Trophoblast cell (in vitro differentiated cells and primary cell): ENCODE results near the gene THAP3.
A peak's percentile ranks its signal among the peaks of the same experiment; 100 is the strongest.

Source experiments
- DNase-seq, 2 donors: peaks; one replicate each; pipeline ENCODE4 v3.0.0-alpha.2; 2016
- H2AFZ ChIP-seq: 2 replicates; pipeline ENCODE4 v1.6.1; 2013; ENCODE audit warnings: low read length, moderate library complexity, mild to moderate bottlenecking; ENCODE audit not compliant: insufficient read depth, poor library complexity
- H2AK5ac ChIP-seq: 2 replicates; pipeline ENCODE4 v1.6.1; 2013; ENCODE audit warnings: mild to moderate bottlenecking, low read length
- H2BK120ac ChIP-seq: 2 replicates; pipeline ENCODE4 v1.6.1; 2013; ENCODE audit warnings: low read length, mild to moderate bottlenecking, moderate library complexity; ENCODE audit not compliant: insufficient read depth, poor library complexity
- H2BK12ac ChIP-seq: 2 replicates; pipeline ENCODE4 v1.6.1; 2013; ENCODE audit warnings: mild to moderate bottlenecking, low read length, moderate library complexity
- H2BK5ac ChIP-seq: 2 replicates; pipeline ENCODE4 v1.6.1; 2013; ENCODE audit warnings: low read length, low read depth, moderate library complexity, mild to moderate bottlenecking; ENCODE audit not compliant: poor library complexity
- H3K14ac ChIP-seq: 2 replicates; pipeline ENCODE4 v1.6.1; 2013; ENCODE audit warnings: mild to moderate bottlenecking, low read length
- H3K18ac ChIP-seq: 2 replicates; pipeline ENCODE4 v1.6.1; 2013; ENCODE audit warnings: mild to moderate bottlenecking, low read length
- H3K23ac ChIP-seq: 2 replicates; pipeline ENCODE4 v1.6.1; 2013; ENCODE audit warnings: low read length
- H3K27ac ChIP-seq: 2 replicates; pipeline ENCODE4 v1.5.1; 2013; ENCODE audit warnings: low read depth, mild to moderate bottlenecking, inconsistent platforms, low read length, moderate library complexity
- H3K27me3 ChIP-seq: 2 replicates; pipeline ENCODE4 v1.6.1; 2013; ENCODE audit warnings: inconsistent platforms, mild to moderate bottlenecking, low read length, moderate library complexity; ENCODE audit not compliant: insufficient read depth
- H3K36me3 ChIP-seq, 2 experiments: 1 replicate in 1 of 2; 2 replicates in 1 of 2; pipeline ENCODE4 v1.6.1; 2013; ENCODE audit warnings: low read length in 2 of 2, mild to moderate bottlenecking in 2 of 2, moderate library complexity in 1 of 2; ENCODE audit not compliant: insufficient read depth in 2 of 2, control insufficient read depth in 1 of 2
- H3K4ac ChIP-seq: 2 replicates; pipeline ENCODE4 v1.6.1; 2013; ENCODE audit warnings: low read depth, mild to moderate bottlenecking, low read length, moderate library complexity
- H3K4me1 ChIP-seq, 2 experiments: 1 replicate in 1 of 2; 2 replicates in 1 of 2; pipeline ENCODE4 v1.6.1; 2013; ENCODE audit warnings: low read length in 2 of 2, mild to moderate bottlenecking in 2 of 2, moderate library complexity in 1 of 2; ENCODE audit not compliant: insufficient read depth in 2 of 2, control insufficient read depth in 1 of 2
- H3K4me2 ChIP-seq: 2 replicates; pipeline ENCODE4 v1.6.1; 2013; ENCODE audit warnings: inconsistent platforms, mild to moderate bottlenecking, low read length, moderate library complexity
- H3K4me3 ChIP-seq: 2 replicates; pipeline ENCODE4 v1.5.1; 2013; ENCODE audit warnings: mild to moderate bottlenecking, low read depth, low read length, inconsistent platforms
- H3K79me1 ChIP-seq: one replicate; pipeline ENCODE4 v1.6.1; 2013; ENCODE audit warnings: low read length
- H3K79me2 ChIP-seq: 2 replicates; pipeline ENCODE4 v1.6.1; 2013; ENCODE audit warnings: low read length, mild to moderate bottlenecking; ENCODE audit not compliant: control insufficient read depth, insufficient read depth, poor library complexity
- H3K9ac ChIP-seq: 2 replicates; pipeline ENCODE4 v1.6.1; 2013; ENCODE audit warnings: mild to moderate bottlenecking, low read length
- H3K9me3 ChIP-seq: 2 replicates; pipeline ENCODE4 v1.6.1; 2013; ENCODE audit warnings: low read depth, mild to moderate bottlenecking, control low read depth, inconsistent platforms, low read length; ENCODE audit not compliant: insufficient read depth
- H4K12ac ChIP-seq: 2 replicates; pipeline ENCODE4 v1.6.1; 2013; ENCODE audit warnings: low read depth, mild to moderate bottlenecking, low read length, moderate library complexity
- H4K8ac ChIP-seq: 2 replicates; pipeline ENCODE4 v1.6.1; 2013; ENCODE audit warnings: low read depth, mild to moderate bottlenecking, low read length, moderate library complexity
- H4K91ac ChIP-seq: one replicate; pipeline ENCODE4 v1.6.1; 2013; ENCODE audit warnings: low read depth, mild to moderate bottlenecking, low read length, moderate library complexity
- WGBS: extraction: QIAGEN DNeasy Blood & Tissue Kit; methylation state at CpG from one replicate; pipeline ENCODE4 v1.1.7; 2013; ENCODE audit warnings: missing lambda C conversion rate; ENCODE audit not compliant: insufficient read length, insufficient coverage; ENCODE audit errors: extremely low coverage; 5-methylcytosine and 5-hydroxymethylcytosine counted together

THAP3 gene

GRCh38 chr1:6648556-6648955 is 23.9 kb downstream of the THAP3 start:
- no peaks in the 10 kb centered on the region for H3K79me1 ChIP-seq
- no peak overlapping the region for H3K9ac ChIP-seq
- H2BK120ac ChIP-seq: no peak overlapping the region
- peak; percentile 56 to 69 for DNase-seq
- no peak overlapping the region for H3K14ac ChIP-seq
- H3K4ac ChIP-seq: no peak overlapping the region
- H3K9me3 ChIP-seq: no peaks in the 10 kb centered on the region
- H3K27ac ChIP-seq: no peak overlapping the region
- WGBS: no CpG with 5 or more reads among the region's 6 CpGs
- H4K91ac ChIP-seq: no peak overlapping the region
- H3K23ac ChIP-seq: no peak overlapping the region
- no peak overlapping the region for H3K4me2 ChIP-seq
- no peak overlapping the region for H2AK5ac ChIP-seq
- H2AFZ ChIP-seq: no peak overlapping the region
- H3K4me3 ChIP-seq: no peak overlapping the region
- H4K12ac ChIP-seq: no peak overlapping the region
- no peaks in the 10 kb centered on the region for H3K27me3 ChIP-seq
- H3K18ac ChIP-seq: no peak overlapping the region
- H4K8ac ChIP-seq: no peak overlapping the region
- no peak overlapping the region for H2BK5ac ChIP-seq
- H3K79me2 ChIP-seq: no peaks in the 10 kb centered on the region
- no peaks in the 10 kb centered on the region for H3K4me1 ChIP-seq
- peaks cover 45 to 53% of the 10 kb centered on the region in 2 experiments for H3K36me3 ChIP-seq
- no peak overlapping the region for H2BK12ac ChIP-seq

GRCh38 chr1:6651909-6652308 is 27.2 kb downstream of the THAP3 start:
- Histone ChIP-seq H4K12ac (no peak overlapping the region), H2BK12ac (no peak overlapping the region), H3K14ac (no peak overlapping the region), H3K23ac (no peak overlapping the region), H4K91ac (no peak overlapping the region), H3K79me1 (no peaks in the 10 kb centered on the region), H3K27ac (no peak overlapping the region), H3K4ac (no peak overlapping the region), H3K4me1 (peaks cover 0 to 4% of the 10 kb centered on the region in 2 experiments), H2BK120ac (no peak overlapping the region), H3K79me2 (no peaks in the 10 kb centered on the region), H3K27me3 (no peaks in the 10 kb centered on the region), H4K8ac (no peak overlapping the region), H2AFZ (no peak overlapping the region), H3K18ac (no peak overlapping the region), H3K9ac (no peak overlapping the region), H3K36me3 (peaks cover 23 to 32% of the 10 kb centered on the region in 2 experiments), H3K4me3 (no peak overlapping the region), H3K9me3 (no peaks in the 10 kb centered on the region), H2AK5ac (no peak overlapping the region), H3K4me2 (no peak overlapping the region), H2BK5ac (no peak overlapping the region)
- WGBS: no CpG with 5 or more reads among the region's 17 CpGs
- DNase-seq: no peak

- H2AK5ac ChIP-seq: no peak overlapping the region
- H3K79me1 ChIP-seq: no peaks in the 10 kb centered on the region
- DNase-seq: no peak
- H3K4me3 ChIP-seq: no peak overlapping the region
- H4K8ac ChIP-seq: no peak overlapping the region
- H2AFZ ChIP-seq: no peak overlapping the region
- H4K12ac ChIP-seq: no peak overlapping the region
- WGBS: no CpG with 5 or more reads among the region's 6 CpGs
- H3K27me3 ChIP-seq: no peaks in the 10 kb centered on the region
- no peak overlapping the region for H3K14ac ChIP-seq
- no peak overlapping the region for H3K4me2 ChIP-seq
- no peak overlapping the region for H3K4ac ChIP-seq
- H3K79me2 ChIP-seq: no peaks in the 10 kb centered on the region
- no peak overlapping the region for H2BK5ac ChIP-seq
- H3K27ac ChIP-seq: no peak overlapping the region
- peak overlapping the region; percentile 47 for H3K23ac ChIP-seq
- no peak overlapping the region for H2BK12ac ChIP-seq
- peaks cover 23 to 32% of the 10 kb centered on the region in 2 experiments for H3K36me3 ChIP-seq
- peak overlapping the region; percentile 43 for H3K9ac ChIP-seq
- no peak overlapping the region for H4K91ac ChIP-seq
- H3K18ac ChIP-seq: no peak overlapping the region
- peaks cover 0 to 4% of the 10 kb centered on the region in 2 experiments for H3K4me1 ChIP-seq
- H3K9me3 ChIP-seq: peaks cover 1% of the 10 kb centered on the region
- H2BK120ac ChIP-seq: no peak overlapping the region
Measured at GRCh38 chr1:6652986-6653385, 28.3 kb downstream of the THAP3 start.

- Histone ChIP-seq H3K14ac (no peak overlapping the region), H3K4me3 (no peak overlapping the region), H3K79me2 (no peaks in the 10 kb centered on the region), H2BK12ac (no peak overlapping the region), H4K12ac (no peak overlapping the region), H3K27ac (no peak overlapping the region), H2AFZ (no peak overlapping the region), H3K79me1 (no peaks in the 10 kb centered on the region), H4K91ac (no peak overlapping the region), H3K18ac (no peak overlapping the region), H3K9me3 (peaks cover 1% of the 10 kb centered on the region), H3K4me2 (no peak overlapping the region), H3K9ac (no peak overlapping the region), H2BK5ac (no peak overlapping the region), H3K23ac (no peak overlapping the region), H4K8ac (no peak overlapping the region), H3K4me1 (peaks cover 0 to 4% of the 10 kb centered on the region in 2 experiments), H2AK5ac (no peak overlapping the region), H2BK120ac (no peak overlapping the region), H3K4ac (no peak overlapping the region), H3K27me3 (no peaks in the 10 kb centered on the region), H3K36me3 (peaks cover 23 to 32% of the 10 kb centered on the region in 2 experiments)
- no CpG with 5 or more reads among the region's 23 CpGs for WGBS
- DNase-seq: peak; percentile 38 to 69
Measured at GRCh38 chr1:6653436-6654290, 29.0 kb downstream of the THAP3 start.
